HG03342 (cell line): ENCODE measurements around the gene MUC5AC.
"Not testable (repeated sequence)": the region's sequence is repeated elsewhere in the genome, so short reads cannot be mapped to it uniquely, and the experiment has no call there.

Source experiments
- ATAC-seq: cut with Tn5 transposase; IDR thresholded peaks from one replicate; pipeline ENCODE4 v1.9.1; 2021; ENCODE audit warnings: mild to moderate bottlenecking, moderate library complexity; ENCODE audit not compliant: unreplicated experiment

MUC5AC gene, protein sequence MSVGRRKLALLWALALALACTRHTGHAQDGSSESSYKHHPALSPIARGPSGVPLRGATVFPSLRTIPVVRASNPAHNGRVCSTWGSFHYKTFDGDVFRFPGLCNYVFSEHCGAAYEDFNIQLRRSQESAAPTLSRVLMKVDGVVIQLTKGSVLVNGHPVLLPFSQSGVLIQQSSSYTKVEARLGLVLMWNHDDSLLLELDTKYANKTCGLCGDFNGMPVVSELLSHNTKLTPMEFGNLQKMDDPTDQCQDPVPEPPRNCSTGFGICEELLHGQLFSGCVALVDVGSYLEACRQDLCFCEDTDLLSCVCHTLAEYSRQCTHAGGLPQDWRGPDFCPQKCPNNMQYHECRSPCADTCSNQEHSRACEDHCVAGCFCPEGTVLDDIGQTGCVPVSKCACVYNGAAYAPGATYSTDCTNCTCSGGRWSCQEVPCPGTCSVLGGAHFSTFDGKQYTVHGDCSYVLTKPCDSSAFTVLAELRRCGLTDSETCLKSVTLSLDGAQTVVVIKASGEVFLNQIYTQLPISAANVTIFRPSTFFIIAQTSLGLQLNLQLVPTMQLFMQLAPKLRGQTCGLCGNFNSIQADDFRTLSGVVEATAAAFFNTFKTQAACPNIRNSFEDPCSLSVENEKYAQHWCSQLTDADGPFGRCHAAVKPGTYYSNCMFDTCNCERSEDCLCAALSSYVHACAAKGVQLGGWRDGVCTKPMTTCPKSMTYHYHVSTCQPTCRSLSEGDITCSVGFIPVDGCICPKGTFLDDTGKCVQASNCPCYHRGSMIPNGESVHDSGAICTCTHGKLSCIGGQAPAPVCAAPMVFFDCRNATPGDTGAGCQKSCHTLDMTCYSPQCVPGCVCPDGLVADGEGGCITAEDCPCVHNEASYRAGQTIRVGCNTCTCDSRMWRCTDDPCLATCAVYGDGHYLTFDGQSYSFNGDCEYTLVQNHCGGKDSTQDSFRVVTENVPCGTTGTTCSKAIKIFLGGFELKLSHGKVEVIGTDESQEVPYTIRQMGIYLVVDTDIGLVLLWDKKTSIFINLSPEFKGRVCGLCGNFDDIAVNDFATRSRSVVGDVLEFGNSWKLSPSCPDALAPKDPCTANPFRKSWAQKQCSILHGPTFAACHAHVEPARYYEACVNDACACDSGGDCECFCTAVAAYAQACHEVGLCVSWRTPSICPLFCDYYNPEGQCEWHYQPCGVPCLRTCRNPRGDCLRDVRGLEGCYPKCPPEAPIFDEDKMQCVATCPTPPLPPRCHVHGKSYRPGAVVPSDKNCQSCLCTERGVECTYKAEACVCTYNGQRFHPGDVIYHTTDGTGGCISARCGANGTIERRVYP (N-terminal part only)

DNA sequence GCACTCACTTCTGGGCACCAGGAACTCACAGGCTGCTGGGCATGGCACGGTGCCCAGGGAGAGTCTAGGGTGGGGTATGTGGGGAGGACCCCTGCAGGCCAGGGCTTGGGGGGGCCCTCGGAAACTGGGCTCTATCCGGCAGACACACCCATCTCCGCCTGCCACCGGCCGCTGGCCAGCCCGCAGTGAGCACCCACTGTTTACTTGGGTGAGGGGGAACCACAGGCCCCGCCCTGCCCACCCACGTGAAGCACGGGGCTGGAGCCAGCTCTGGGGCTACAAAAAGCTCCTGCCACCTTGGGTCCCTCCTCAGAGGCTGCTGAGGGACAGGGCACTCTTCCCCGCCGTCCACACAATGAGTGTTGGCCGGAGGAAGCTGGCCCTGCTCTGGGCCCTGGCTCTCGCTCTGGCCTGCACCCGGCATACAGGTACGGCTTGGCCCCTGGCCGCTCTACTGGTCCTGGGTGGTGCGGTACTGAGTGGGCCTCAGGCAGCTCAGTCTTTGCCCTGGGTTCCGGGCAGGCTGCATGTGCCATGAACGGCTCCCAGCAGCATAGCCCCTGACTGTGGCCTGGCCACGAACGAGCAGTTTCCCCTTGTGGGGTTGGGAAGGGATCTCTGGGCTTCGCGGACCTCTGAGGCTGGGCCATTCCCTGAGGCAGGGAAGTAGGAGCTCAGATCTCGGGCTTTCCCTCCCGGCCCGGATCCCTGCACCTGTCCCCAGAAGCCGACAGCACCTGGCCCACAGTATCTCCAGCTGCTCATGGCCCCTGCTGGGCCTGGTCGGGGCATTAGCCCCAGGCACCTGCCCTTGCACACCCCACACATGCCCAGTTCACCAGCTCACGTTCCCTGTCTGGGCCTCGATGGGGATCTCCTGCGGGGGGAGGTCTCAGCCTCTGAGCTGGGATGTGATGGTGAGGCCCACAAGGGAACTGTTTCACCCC, at the start of gene MUC5AC:
Gene MUC5AC, plus strand, starts transcription at position 309 of the 947 bp plus-strand sequence. Its CDS starts 47 bp downstream, at position 356.
- ATAC-seq: no peak

DNA sequence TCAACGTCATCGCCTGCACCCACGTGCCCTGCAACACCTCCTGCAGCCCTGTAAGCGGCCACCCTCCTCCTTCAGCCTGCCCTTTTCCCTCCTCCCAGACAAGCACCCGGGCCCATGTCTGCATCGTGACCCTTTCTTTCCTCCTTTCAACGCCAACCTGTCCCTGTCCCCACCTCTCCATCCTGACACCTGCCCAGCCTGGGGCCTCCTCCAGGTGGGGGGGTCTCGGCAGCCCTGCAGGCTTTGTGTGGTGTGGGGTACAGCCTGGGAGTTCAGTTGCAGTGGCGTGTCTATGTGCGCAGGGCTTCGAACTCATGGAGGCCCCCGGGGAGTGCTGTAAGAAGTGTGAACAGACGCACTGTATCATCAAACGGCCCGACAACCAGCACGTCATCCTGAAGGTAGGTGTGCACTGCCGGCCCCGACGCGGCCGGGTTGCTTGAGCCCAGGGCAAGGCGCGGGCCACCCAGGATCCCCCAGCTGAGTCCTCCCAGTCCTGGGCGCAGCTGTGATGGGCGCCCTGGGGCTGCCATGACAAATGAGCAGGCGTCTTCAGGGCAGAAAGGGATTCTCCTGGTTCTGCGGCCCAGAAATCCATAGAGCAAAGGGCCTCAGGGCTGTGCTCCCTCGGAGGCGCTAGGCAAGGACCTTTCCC, 49.4 kb upstream of the MUC5AC start:
- ATAC-seq: no peak

DNA sequence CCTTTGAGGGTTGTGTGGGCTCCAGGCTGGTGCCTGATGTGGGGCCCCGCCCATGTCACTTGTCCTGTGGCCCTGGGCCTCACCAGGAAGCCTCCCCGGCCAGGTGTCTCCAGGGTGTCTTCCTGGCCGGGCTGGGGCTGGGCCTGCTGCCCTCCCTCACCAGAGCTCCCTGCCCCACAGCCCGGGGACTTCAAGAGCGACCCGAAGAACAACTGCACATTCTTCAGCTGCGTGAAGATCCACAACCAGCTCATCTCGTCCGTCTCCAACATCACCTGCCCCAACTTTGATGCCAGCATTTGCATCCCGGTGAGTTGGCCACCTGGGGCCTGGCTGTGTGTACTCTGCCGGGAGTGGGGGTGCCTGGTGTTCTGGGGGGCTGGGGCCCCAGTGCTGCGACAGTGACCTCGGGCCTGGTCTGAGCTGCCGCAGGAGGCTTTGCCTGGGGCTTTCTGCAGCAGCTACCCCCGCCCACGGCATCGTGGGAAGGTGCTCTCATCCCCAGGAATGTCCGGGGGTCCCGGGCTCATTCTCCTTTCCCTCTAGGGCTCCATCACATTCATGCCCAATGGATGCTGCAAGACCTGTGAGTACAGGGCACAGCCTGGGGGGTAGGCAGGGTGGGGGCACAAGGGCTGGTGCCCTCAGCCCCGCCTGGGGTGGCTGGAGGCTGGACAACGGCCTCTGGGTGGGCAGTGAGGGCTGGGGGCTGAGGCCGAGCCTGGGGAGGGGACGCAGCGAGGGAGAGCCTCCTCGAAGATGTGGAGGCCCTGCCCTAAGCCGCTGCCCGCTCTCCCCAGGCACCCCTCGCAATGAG, 48.4 kb upstream of the MUC5AC start:
- no peak for ATAC-seq

GRCh38 chr11:1109918-1110705, 47.6 kb upstream of the MUC5AC start:
- ATAC-seq: no peak

- no peak for ATAC-seq
Observed at GRCh38 chr11:1111545-1112212, 46.1 kb upstream of the MUC5AC start.

GRCh38 chr11:1112351-1113191, 45.2 kb upstream of the MUC5AC start:
- no peak for ATAC-seq

DNA sequence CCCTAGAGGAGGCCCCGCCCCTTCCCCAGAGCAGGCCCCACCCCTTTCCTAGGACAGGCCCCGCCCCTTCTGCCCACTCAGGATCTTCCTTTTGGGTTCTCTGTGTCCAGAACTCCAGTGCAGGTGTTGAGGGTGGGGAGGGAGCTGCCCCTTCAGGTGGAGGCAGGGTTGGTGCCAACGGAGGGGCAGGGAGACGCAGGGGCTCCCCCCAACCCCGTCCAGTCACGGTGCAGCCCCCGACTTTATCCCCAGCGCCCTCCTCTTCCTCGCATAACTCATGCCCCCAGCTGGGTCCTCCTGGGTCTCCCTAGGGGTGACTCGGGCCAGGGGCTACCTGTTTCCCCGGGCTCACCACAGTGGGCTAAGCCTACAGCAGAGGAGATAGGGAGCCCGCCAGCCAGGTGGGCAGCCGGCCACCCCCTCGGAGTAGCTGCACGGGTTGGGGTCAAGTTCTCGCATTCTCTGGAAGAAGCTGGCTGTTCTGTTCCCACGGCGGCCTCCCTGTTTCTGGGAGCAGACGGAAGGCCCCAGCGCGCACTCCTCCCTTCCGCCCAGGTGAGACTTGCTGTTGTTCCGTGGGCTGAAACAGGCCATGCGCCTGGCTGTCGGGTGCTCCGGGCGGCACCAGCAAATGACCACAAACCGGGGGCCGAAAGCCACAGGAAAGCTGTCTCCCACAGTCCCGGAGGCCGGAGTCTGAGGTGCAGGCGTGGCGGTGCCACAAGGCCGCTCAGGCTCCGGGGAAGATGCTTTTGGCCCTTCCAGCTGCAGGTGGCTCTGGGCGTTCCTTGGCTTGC, 44.1 kb upstream of the MUC5AC start:
- no peak for ATAC-seq

DNA sequence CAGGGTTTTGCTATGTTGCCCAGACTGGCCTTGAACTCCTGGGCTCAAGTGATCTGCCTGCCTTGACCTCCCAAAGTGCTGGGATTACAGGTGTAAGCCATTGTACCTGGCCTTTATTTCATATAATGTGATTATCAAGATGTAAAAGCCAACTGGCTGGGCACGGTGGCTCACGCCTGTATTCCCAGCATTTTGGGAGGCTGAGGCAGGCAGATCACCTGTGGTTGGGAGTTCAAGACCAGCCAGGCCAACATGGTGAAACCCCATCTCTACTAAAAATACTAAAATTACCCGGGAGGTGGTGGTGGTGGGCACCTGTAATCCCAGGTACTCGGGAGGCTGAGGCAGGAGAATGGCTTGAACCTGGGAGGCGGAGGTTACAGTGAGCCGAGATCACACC, 42.5 kb upstream of the MUC5AC start:
- ATAC-seq: not testable (repeated sequence)

- ATAC-seq: no peak
Observed at GRCh38 chr11:1116104-1116503, 41.6 kb upstream of the MUC5AC start.

DNA sequence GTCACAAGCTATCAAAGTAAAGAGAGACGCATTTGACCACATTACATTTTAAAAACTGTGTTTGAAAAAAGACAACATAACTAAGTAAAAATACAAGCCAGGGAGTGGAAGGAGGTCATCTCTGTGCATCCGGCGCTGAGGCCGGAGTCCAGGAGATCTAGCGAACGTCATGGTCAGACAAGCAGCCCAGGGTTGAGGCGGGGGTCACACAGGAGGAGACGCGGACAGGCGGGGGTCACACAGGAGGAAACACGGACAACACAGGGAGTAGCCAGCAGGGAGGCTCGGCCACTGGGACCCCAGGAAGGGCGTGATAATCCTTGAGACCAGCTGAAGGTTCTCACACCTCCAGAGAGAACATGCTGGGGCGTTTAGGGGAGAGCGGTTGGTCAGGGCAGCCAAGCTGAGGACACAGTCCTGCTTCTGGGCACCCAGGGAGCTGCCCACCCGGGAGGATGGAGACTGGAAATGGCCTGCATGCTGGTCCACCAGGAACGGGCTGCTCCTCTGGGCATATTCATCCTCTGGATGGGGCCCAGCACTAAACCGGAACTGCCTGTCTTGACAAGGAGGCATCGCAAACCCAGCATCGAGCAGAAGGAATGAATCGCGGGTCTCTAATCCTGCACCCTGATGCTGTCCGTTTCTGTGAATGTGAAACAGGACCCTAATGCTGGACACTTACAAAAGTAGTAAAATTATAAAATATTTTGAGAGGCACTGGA, 40.9 kb upstream of the MUC5AC start:
- ATAC-seq: no peak

DNA sequence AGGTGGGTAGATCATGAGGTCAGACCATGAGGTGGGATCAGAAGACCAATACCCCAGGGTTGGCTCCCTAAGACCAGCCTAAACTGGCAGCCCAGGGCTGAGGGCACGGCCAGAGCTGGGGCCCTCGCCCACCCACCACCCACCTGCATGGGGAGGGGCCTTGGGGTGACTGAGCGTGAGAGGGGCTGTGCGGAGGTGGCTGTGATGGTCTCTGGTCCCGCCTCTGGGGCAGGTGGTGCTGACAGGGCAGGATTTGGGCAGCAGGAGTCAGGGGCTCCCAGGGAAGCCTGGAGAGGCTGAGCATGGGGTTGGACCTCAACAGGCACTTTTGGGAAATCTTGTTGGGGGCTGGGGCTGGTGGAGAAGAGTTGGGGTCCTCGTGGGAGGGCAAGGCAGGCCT, 39.8 kb upstream of the MUC5AC start:
- no peak for ATAC-seq

- ATAC-seq: no peak
Observed at GRCh38 chr11:1118755-1119603, 38.8 kb upstream of the MUC5AC start.

DNA sequence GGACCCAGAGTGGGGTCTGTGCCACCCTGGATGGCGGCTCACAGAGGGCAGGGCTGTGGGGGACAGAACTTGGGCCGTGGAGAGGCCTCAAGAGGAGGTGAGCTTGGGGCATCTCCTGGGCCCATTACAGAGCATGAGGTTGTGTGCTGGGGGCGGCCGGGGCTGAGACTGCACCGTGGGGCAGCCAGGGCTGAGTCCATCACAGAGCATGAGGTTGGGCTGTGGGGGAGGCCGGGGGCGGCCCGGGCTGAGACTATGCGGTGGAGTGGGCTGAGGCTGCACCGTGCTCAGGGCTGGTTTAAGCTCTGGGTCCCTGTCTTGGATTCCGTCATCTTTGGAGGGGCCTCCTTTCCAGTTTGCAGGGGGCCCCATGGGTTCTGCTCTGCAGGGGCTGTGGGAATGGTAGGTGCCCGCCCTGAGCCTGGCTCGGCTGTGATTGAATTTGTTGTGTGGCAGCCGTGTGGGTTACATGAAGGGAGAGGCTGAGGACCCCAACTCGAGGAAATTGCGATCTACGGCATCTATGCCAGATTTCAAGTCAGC, 38.1 kb upstream of the MUC5AC start:
- no peak for ATAC-seq
